ENCODE measurements around the gene SH3BP2. TPM values are rescaled to one million over a fixed set of nuclear protein-coding genes. Genes with fewer than 3 reads are reported as not detected.

Gene SH3BP2
- total and polyA plus RNA-seq, 2 donors from 2014 or later = 27.3 to 128 TPM

GRCh38 chr4:2836391-2836859 is 43.5 kb downstream of the SH3BP2 start:
- Histone ChIP-seq H3K4me1 (ENCODE audit: control insufficient read depth in 2 of 3, insufficient read depth in 2 of 3, low read depth in 1 of 3, low read length in 3 of 3) (peaks cover 0 to 7% (median 6%) of the 10 kb centered on the region in 3 donors), H3K9me3 (ENCODE audit: control insufficient read depth in 2 of 3, insufficient read depth in 1 of 3, low read length in 3 of 3) (no peaks in the 10 kb centered on the region), H3K27me3 (ENCODE audit: control insufficient read depth, insufficient read depth, low read length) (no peaks in the 10 kb centered on the region), H3K9ac (ENCODE audit: low read length in 3 of 3) (no peak overlapping the region), H3K36me3 (ENCODE audit: control insufficient read depth in 2 of 3, insufficient read depth in 3 of 3, low read length in 3 of 3) (peaks cover 0 to 23% (median 2%) of the 10 kb centered on the region in 3 donors), H3K27ac (ENCODE audit: low read depth in 2 of 2, low read length in 2 of 2) (no peak overlapping the region), H3K4me3 (ENCODE audit: low read length in 3 of 3) (no peak overlapping the region)
- intact Hi-C loops (cut with DNase I) = no loop called here
- no peak for TF ChIP-seq CTCF (IDR thresholded peaks at IDR 0.05; ENCODE audit: borderline replicate concordance, extremely low read depth, insufficient read depth)
- DNase-seq (peak in 2 of 5 donors; percentile 40 to 57), FAIRE-seq (no peak)

- DNase-seq (peak in 2 of 5 donors; percentile 43 to 72), FAIRE-seq (no peak)
- no peaks in the 10 kb centered on the region for H3K9me3 ChIP-seq (ENCODE audit: control insufficient read depth in 2 of 3, insufficient read depth in 1 of 3, low read length in 3 of 3)
- peak overlapping the region in 1 of 3 donors; percentile 40 for H3K4me3 ChIP-seq (ENCODE audit: low read length in 3 of 3)
- peak overlapping the region in 1 of 2 donors; percentile 15 for H3K27ac ChIP-seq (ENCODE audit: low read depth in 2 of 2, low read length in 2 of 2)
- TF ChIP-seq CTCF (IDR thresholded peaks at IDR 0.05; ENCODE audit: borderline replicate concordance, extremely low read depth, insufficient read depth) = no peak
- H3K36me3 ChIP-seq (ENCODE audit: control insufficient read depth in 2 of 3, insufficient read depth in 3 of 3, low read length in 3 of 3) = peaks cover 0 to 16% (median 2%) of the 10 kb centered on the region in 3 donors
- intact Hi-C loops (cut with DNase I) = no loop called here
- H3K4me1 ChIP-seq (ENCODE audit: control insufficient read depth in 2 of 3, insufficient read depth in 2 of 3, low read depth in 1 of 3, low read length in 3 of 3) = peaks cover 0 to 7% (median 6%) of the 10 kb centered on the region in 3 donors
- H3K27me3 ChIP-seq (ENCODE audit: control insufficient read depth, insufficient read depth, low read length) = no peaks in the 10 kb centered on the region
- H3K9ac ChIP-seq (ENCODE audit: low read length in 3 of 3) = peak overlapping the region in 1 of 3 donors; percentile 58
Measured at GRCh38 chr4:2837110-2837903, 44.4 kb downstream of the SH3BP2 start.

GRCh38 chr4:2837904-2838496 is 45.1 kb downstream of the SH3BP2 start:
- no peak for FAIRE-seq
- intact Hi-C loops (cut with DNase I) = no loop called here
- Histone ChIP-seq H3K9me3 (ENCODE audit: control insufficient read depth in 2 of 3, insufficient read depth in 1 of 3, low read length in 3 of 3) (no peaks in the 10 kb centered on the region), H3K9ac (ENCODE audit: low read length in 3 of 3) (peak overlapping the region in 2 of 3 donors; percentile 36 to 58), H3K4me3 (ENCODE audit: low read length in 3 of 3) (peak overlapping the region in 2 of 3 donors; percentile 40 to 56), H3K27ac (ENCODE audit: low read depth in 2 of 2, low read length in 2 of 2) (no peak overlapping the region), H3K4me1 (ENCODE audit: control insufficient read depth in 2 of 3, insufficient read depth in 2 of 3, low read depth in 1 of 3, low read length in 3 of 3) (peaks cover 0 to 11% (median 6%) of the 10 kb centered on the region in 3 donors), H3K36me3 (ENCODE audit: control insufficient read depth in 2 of 3, insufficient read depth in 3 of 3, low read length in 3 of 3) (peaks cover 0 to 16% (median 0%) of the 10 kb centered on the region in 3 donors), H3K27me3 (ENCODE audit: control insufficient read depth, insufficient read depth, low read length) (no peaks in the 10 kb centered on the region)
- TF ChIP-seq CTCF (IDR thresholded peaks at IDR 0.05; ENCODE audit: borderline replicate concordance, extremely low read depth, insufficient read depth) = no peak
- DNase-seq = peak; percentile 38 to 87 (median 74)

All from kidney (tissue), 14 donors.